ENCODE results near the gene GLB1L2. TPM values are rescaled to one million over a fixed set of nuclear protein-coding genes. Genes with fewer than 3 reads are reported as not detected.

The GLB1L2 gene
- total RNA-seq, 1 donor from 2014 or later, result 1.0 TPM

DNA sequence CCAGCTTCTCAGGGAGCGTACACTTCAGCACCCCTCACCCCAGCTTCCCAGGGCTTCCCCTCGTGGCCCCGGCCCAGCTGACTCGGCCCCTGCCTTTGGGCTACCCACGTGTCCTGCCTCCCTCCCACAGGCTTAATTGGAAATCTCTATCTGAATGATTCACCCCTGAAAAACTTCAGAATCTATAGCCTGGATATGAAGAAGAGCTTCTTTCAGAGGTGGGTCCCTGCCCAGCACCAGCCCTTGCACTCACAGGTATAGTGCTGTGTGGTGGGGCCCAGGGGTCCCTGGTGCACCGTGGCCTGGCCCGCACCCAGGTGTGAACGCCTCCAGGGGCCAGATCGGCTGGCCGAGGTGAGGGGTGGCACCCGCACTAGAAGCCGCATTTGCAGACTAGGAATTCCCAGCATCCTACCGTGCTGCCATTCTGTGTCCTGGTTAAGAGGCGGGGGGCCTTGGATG is 41.8 kb downstream of the GLB1L2 start:
- H3K27ac ChIP-seq (ENCODE audit: low read depth, low read length), result no peak overlapping the region

GRCh38 chr11:134374171-134374570 is 42.4 kb downstream of the GLB1L2 start:
- Histone ChIP-seq H3K27me3 (ENCODE audit: control insufficient read depth in 3 of 3, insufficient read depth in 3 of 3, low read length in 3 of 3) (peaks cover 0 to 8% (median 5%) of the 10 kb centered on the region in 3 donors), H3K27ac (ENCODE audit: low read depth, low read length) (no peak overlapping the region), H3K9me3 (ENCODE audit: control insufficient read depth in 3 of 3, low read length in 3 of 3) (no peaks in the 10 kb centered on the region)

More for the DNA sequence above, 41.8 kb downstream of the GLB1L2 start:
- Histone ChIP-seq H3K27me3 (ENCODE audit: control insufficient read depth in 3 of 3, insufficient read depth in 3 of 3, low read length in 3 of 3) (peaks cover 0 to 8% (median 5%) of the 10 kb centered on the region in 3 donors), H3K4me3 (ENCODE audit: low read length in 3 of 3) (no peak overlapping the region), H3K9ac (ENCODE audit: low read depth in 1 of 3, low read length in 3 of 3) (no peak overlapping the region), H3K36me3 (ENCODE audit: control insufficient read depth in 3 of 3, insufficient read depth in 3 of 3, low read length in 3 of 3) (no peaks in the 10 kb centered on the region), H3K4me1 (ENCODE audit: control insufficient read depth in 3 of 3, insufficient read depth in 3 of 3, low read length in 3 of 3) (no peaks in the 10 kb centered on the region), H3K9me3 (ENCODE audit: control insufficient read depth in 3 of 3, low read length in 3 of 3) (no peaks in the 10 kb centered on the region)

GRCh38 chr11:134374891-134375550 is 43.2 kb downstream of the GLB1L2 start:
- H3K36me3 ChIP-seq (ENCODE audit: control insufficient read depth in 3 of 3, insufficient read depth in 3 of 3, low read length in 3 of 3), result no peaks in the 10 kb centered on the region
- no peak overlapping the region for H3K27ac ChIP-seq (ENCODE audit: low read depth, low read length)
- no peak overlapping the region for H3K4me3 ChIP-seq (ENCODE audit: low read length in 3 of 3)
- no peaks in the 10 kb centered on the region for H3K4me1 ChIP-seq (ENCODE audit: control insufficient read depth in 3 of 3, insufficient read depth in 3 of 3, low read length in 3 of 3)
- H3K9me3 ChIP-seq (ENCODE audit: control insufficient read depth in 3 of 3, low read length in 3 of 3), result no peaks in the 10 kb centered on the region
- H3K9ac ChIP-seq (ENCODE audit: low read depth in 1 of 3, low read length in 3 of 3), result no peak overlapping the region
- peaks cover 0 to 9% (median 5%) of the 10 kb centered on the region in 3 donors for H3K27me3 ChIP-seq (ENCODE audit: control insufficient read depth in 3 of 3, insufficient read depth in 3 of 3, low read length in 3 of 3)

More at GRCh38 chr11:134374171-134374570, 42.4 kb downstream of the GLB1L2 start:
- no peak overlapping the region for H3K9ac ChIP-seq (ENCODE audit: low read depth in 1 of 3, low read length in 3 of 3)
- H3K4me3 ChIP-seq (ENCODE audit: low read length in 3 of 3), result no peak overlapping the region
- H3K4me1 ChIP-seq (ENCODE audit: control insufficient read depth in 3 of 3, insufficient read depth in 3 of 3, low read length in 3 of 3), result no peaks in the 10 kb centered on the region
- no peaks in the 10 kb centered on the region for H3K36me3 ChIP-seq (ENCODE audit: control insufficient read depth in 3 of 3, insufficient read depth in 3 of 3, low read length in 3 of 3)

GRCh38 chr11:134376150-134376921 is 44.5 kb downstream of the GLB1L2 start:
- no peak overlapping the region for H3K9ac ChIP-seq (ENCODE audit: low read depth in 1 of 3, low read length in 3 of 3)
- H3K4me1 ChIP-seq (ENCODE audit: control insufficient read depth in 3 of 3, insufficient read depth in 3 of 3, low read length in 3 of 3), result no peaks in the 10 kb centered on the region
- peaks cover 0 to 14% (median 3%) of the 10 kb centered on the region in 3 donors for H3K27me3 ChIP-seq (ENCODE audit: control insufficient read depth in 3 of 3, insufficient read depth in 3 of 3, low read length in 3 of 3)
- no peak overlapping the region for H3K4me3 ChIP-seq (ENCODE audit: low read length in 3 of 3)
- H3K27ac ChIP-seq (ENCODE audit: low read depth, low read length), result no peak overlapping the region
- no peaks in the 10 kb centered on the region for H3K36me3 ChIP-seq (ENCODE audit: control insufficient read depth in 3 of 3, insufficient read depth in 3 of 3, low read length in 3 of 3)
- no peaks in the 10 kb centered on the region for H3K9me3 ChIP-seq (ENCODE audit: control insufficient read depth in 3 of 3, low read length in 3 of 3)

GRCh38 chr11:134377876-134378275 is 46.1 kb downstream of the GLB1L2 start:
- no peaks in the 10 kb centered on the region for H3K9me3 ChIP-seq (ENCODE audit: control insufficient read depth in 3 of 3, low read length in 3 of 3)
- no peaks in the 10 kb centered on the region for H3K36me3 ChIP-seq (ENCODE audit: control insufficient read depth in 3 of 3, insufficient read depth in 3 of 3, low read length in 3 of 3)
- H3K4me1 ChIP-seq (ENCODE audit: control insufficient read depth in 3 of 3, insufficient read depth in 3 of 3, low read length in 3 of 3), result no peaks in the 10 kb centered on the region
- no peak overlapping the region for H3K9ac ChIP-seq (ENCODE audit: low read depth in 1 of 3, low read length in 3 of 3)
- H3K27me3 ChIP-seq (ENCODE audit: control insufficient read depth in 3 of 3, insufficient read depth in 3 of 3, low read length in 3 of 3), result peaks cover 0 to 12% (median 7%) of the 10 kb centered on the region in 3 donors
- no peak overlapping the region for H3K4me3 ChIP-seq (ENCODE audit: low read length in 3 of 3)
- H3K27ac ChIP-seq (ENCODE audit: low read depth, low read length), result no peak overlapping the region

- H3K9me3 ChIP-seq (ENCODE audit: control insufficient read depth in 3 of 3, low read length in 3 of 3), result no peaks in the 10 kb centered on the region
- no peak overlapping the region for H3K9ac ChIP-seq (ENCODE audit: low read depth in 1 of 3, low read length in 3 of 3)
- H3K4me3 ChIP-seq (ENCODE audit: low read length in 3 of 3), result no peak overlapping the region
- no peak overlapping the region for H3K27ac ChIP-seq (ENCODE audit: low read depth, low read length)
- H3K36me3 ChIP-seq (ENCODE audit: control insufficient read depth in 3 of 3, insufficient read depth in 3 of 3, low read length in 3 of 3), result no peaks in the 10 kb centered on the region
- H3K4me1 ChIP-seq (ENCODE audit: control insufficient read depth in 3 of 3, insufficient read depth in 3 of 3, low read length in 3 of 3), result no peaks in the 10 kb centered on the region
- H3K27me3 ChIP-seq (ENCODE audit: control insufficient read depth in 3 of 3, insufficient read depth in 3 of 3, low read length in 3 of 3), result peaks cover 0 to 10% (median 7%) of the 10 kb centered on the region in 3 donors
These were observed 47.5 kb downstream of the GLB1L2 start for GRCh38 chr11:134379241-134379640.

DNA sequence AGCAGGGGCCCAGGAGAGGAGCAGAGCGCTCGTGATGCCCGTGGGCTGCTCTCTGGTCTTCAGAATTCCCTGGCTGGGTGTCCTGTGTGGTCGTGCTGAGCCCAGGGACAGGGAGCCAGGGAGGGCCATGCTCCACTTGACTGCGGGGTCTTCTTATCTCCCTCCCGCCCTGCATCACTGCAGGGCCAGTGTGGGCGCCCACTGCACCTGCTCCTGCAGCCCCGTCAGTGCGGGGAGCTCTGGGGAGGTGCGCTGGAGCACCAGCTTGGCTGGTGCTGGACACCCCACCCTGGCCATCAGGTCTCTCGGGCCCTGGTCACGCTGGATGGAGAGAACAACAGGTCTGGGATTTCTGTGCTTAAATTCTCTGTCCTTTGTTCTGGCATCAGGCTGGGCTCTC is 48.4 kb downstream of the GLB1L2 start:
- Histone ChIP-seq H3K9ac (ENCODE audit: low read depth in 1 of 3, low read length in 3 of 3) (no peak overlapping the region), H3K4me1 (ENCODE audit: control insufficient read depth in 3 of 3, insufficient read depth in 3 of 3, low read length in 3 of 3) (peaks cover 0 to 1% (median 0%) of the 10 kb centered on the region in 3 donors), H3K36me3 (ENCODE audit: control insufficient read depth in 3 of 3, insufficient read depth in 3 of 3, low read length in 3 of 3) (no peaks in the 10 kb centered on the region), H3K27ac (ENCODE audit: low read depth, low read length) (no peak overlapping the region), H3K9me3 (ENCODE audit: control insufficient read depth in 3 of 3, low read length in 3 of 3) (no peaks in the 10 kb centered on the region), H3K4me3 (ENCODE audit: low read length in 3 of 3) (no peak overlapping the region), H3K27me3 (ENCODE audit: control insufficient read depth in 3 of 3, insufficient read depth in 3 of 3, low read length in 3 of 3) (peaks cover 0 to 10% (median 7%) of the 10 kb centered on the region in 3 donors)

DNA sequence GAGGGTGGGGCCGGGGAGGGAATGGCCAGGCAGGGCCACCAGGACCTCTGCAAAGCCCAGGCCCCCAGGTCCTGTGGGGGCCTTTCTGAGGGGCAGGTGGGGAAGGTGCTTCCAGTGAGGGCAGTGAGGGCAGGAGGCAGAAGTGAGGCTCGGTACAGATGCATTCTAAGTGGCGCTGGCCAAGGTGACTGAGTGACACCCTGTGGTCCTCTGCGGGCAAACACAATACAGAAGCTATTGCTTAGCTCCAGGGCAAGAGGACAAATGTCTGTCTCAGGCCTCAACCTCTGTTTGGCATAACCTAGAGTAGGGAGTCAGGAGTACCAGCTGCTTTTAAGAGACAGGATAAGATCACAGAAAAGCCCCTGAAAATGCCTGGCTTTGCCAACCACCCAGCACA is 49.0 kb downstream of the GLB1L2 start:
- Histone ChIP-seq H3K9ac (ENCODE audit: low read depth in 1 of 3, low read length in 3 of 3) (no peak overlapping the region), H3K4me3 (ENCODE audit: low read length in 3 of 3) (no peak overlapping the region), H3K9me3 (ENCODE audit: control insufficient read depth in 3 of 3, low read length in 3 of 3) (no peaks in the 10 kb centered on the region), H3K27me3 (ENCODE audit: control insufficient read depth in 3 of 3, insufficient read depth in 3 of 3, low read length in 3 of 3) (peaks cover 0 to 10% (median 7%) of the 10 kb centered on the region in 3 donors), H3K36me3 (ENCODE audit: control insufficient read depth in 3 of 3, insufficient read depth in 3 of 3, low read length in 3 of 3) (no peaks in the 10 kb centered on the region), H3K4me1 (ENCODE audit: control insufficient read depth in 3 of 3, insufficient read depth in 3 of 3, low read length in 3 of 3) (peaks cover 0 to 7% (median 5%) of the 10 kb centered on the region in 3 donors), H3K27ac (ENCODE audit: low read depth, low read length) (no peak overlapping the region)

GRCh38 chr11:134382257-134382656 is 50.5 kb downstream of the GLB1L2 start:
- Histone ChIP-seq H3K4me3 (ENCODE audit: low read length in 3 of 3) (no peak overlapping the region), H3K9me3 (ENCODE audit: control insufficient read depth in 3 of 3, low read length in 3 of 3) (no peaks in the 10 kb centered on the region), H3K4me1 (ENCODE audit: control insufficient read depth in 3 of 3, insufficient read depth in 3 of 3, low read length in 3 of 3) (peaks cover 0 to 14% (median 11%) of the 10 kb centered on the region in 3 donors), H3K36me3 (ENCODE audit: control insufficient read depth in 3 of 3, insufficient read depth in 3 of 3, low read length in 3 of 3) (no peaks in the 10 kb centered on the region), H3K27me3 (ENCODE audit: control insufficient read depth in 3 of 3, insufficient read depth in 3 of 3, low read length in 3 of 3) (peaks cover 0 to 6% (median 6%) of the 10 kb centered on the region in 3 donors), H3K9ac (ENCODE audit: low read depth in 1 of 3, low read length in 3 of 3) (no peak overlapping the region), H3K27ac (ENCODE audit: low read depth, low read length) (no peak overlapping the region)

DNA sequence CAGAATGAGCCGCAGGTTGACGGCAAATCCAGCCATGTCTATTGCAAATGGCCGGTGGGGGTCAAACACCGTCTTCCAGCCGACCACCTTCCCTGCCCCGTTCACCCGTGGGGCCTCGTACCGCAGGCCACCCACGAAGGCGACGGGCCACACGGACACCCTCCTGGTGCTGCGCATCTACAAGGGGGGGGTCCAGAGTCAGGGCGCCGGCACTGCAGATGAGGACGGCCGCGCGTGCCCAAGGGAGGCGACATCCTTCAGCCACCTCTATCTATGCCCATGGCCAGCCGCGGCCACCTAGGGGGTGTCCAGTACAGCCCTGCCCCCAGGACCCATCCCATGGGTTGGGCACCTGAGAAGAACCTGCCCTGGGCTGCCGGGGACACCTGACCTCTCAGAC is 51.0 kb downstream of the GLB1L2 start:
- Histone ChIP-seq H3K9ac (ENCODE audit: low read depth in 1 of 3, low read length in 3 of 3) (no peak overlapping the region), H3K4me1 (ENCODE audit: control insufficient read depth in 3 of 3, insufficient read depth in 3 of 3, low read length in 3 of 3) (peaks cover 0 to 14% (median 11%) of the 10 kb centered on the region in 3 donors), H3K27ac (ENCODE audit: low read depth, low read length) (no peak overlapping the region), H3K27me3 (ENCODE audit: control insufficient read depth in 3 of 3, insufficient read depth in 3 of 3, low read length in 3 of 3) (peaks cover 0 to 11% (median 8%) of the 10 kb centered on the region in 3 donors), H3K9me3 (ENCODE audit: control insufficient read depth in 3 of 3, low read length in 3 of 3) (no peaks in the 10 kb centered on the region), H3K36me3 (ENCODE audit: control insufficient read depth in 3 of 3, insufficient read depth in 3 of 3, low read length in 3 of 3) (no peaks in the 10 kb centered on the region), H3K4me3 (ENCODE audit: low read length in 3 of 3) (no peak overlapping the region)

Measured in skeletal muscle tissue (tissue), 4 donors.